Stromal cell of bone marrow (primary cell): ENCODE results near the gene ZNF511.
"Not testable (repeated sequence)": the region's sequence is repeated elsewhere in the genome, so short reads cannot be mapped to it uniquely, and the experiment has no call there.

ENCODE experiments used
- DNase-seq: peaks from one replicate; pipeline ENCODE4 v3.0.0-alpha.2; 2012; ENCODE audit warnings: low read depth

Gene ZNF511

GRCh38 chr10:133314911-133315310, 6.2 kb downstream of the ZNF511 start:
- no peak for DNase-seq

- DNase-seq, result no peak
Measured at GRCh38 chr10:133315847-133316246, 7.1 kb downstream of the ZNF511 start.

GRCh38 chr10:133316266-133316665, 7.6 kb downstream of the ZNF511 start:
- DNase-seq, result no peak

GRCh38 chr10:133316732-133317131, 8.0 kb downstream of the ZNF511 start:
- no peak for DNase-seq

GRCh38 chr10:133318494-133319127, 9.9 kb downstream of the ZNF511 start:
- DNase-seq, result no peak

- DNase-seq, result not testable (repeated sequence)
Measured at GRCh38 chr10:133320852-133321422, 12.2 kb downstream of the ZNF511 start.

- DNase-seq, result not testable (repeated sequence)
Measured at GRCh38 chr10:133322064-133322709, 13.5 kb downstream of the ZNF511 start.

- no peak for DNase-seq
Measured at GRCh38 chr10:133324198-133324792, 15.6 kb downstream of the ZNF511 start.

GRCh38 chr10:133324857-133325260, 16.1 kb downstream of the ZNF511 start:
- DNase-seq, result no peak

GRCh38 chr10:133325440-133326222, 16.9 kb downstream of the ZNF511 start:
- no peak for DNase-seq

GRCh38 chr10:133326223-133326551, 17.5 kb downstream of the ZNF511 start:
- no peak for DNase-seq

GRCh38 chr10:133326745-133327650, 18.3 kb downstream of the ZNF511 start:
- no peak for DNase-seq

GRCh38 chr10:133327651-133328357, 19.1 kb downstream of the ZNF511 start:
- no peak for DNase-seq

- DNase-seq, result no peak
Measured at GRCh38 chr10:133328358-133329343, 19.9 kb downstream of the ZNF511 start.

GRCh38 chr10:133329491-133330202, 20.9 kb downstream of the ZNF511 start:
- peak; percentile 61 for DNase-seq

- no peak for DNase-seq
Measured at GRCh38 chr10:133332936-133333699, 24.4 kb downstream of the ZNF511 start.

GRCh38 chr10:133334503-133335245, 26.0 kb downstream of the ZNF511 start:
- no peak for DNase-seq
